ENCODE data around the gene IL1RAPL2. TPM values are rescaled to one million over a fixed set of nuclear protein-coding genes. Genes with fewer than 3 reads are reported as not detected.

IL1RAPL2 gene
- polyA plus RNA-seq, 2 donors, result not detected

- H3K36me3 ChIP-seq (ENCODE audit: control insufficient read depth in 2 of 2, insufficient read depth in 2 of 2, low read length in 1 of 2), result no peaks in the 10 kb centered on the region
- WGBS, 2 donors, result 14 to 46% methylated on average over 23 of the region's 23 CpGs
- peaks cover 3 to 20% of the 10 kb centered on the region in 2 donors for H3K27me3 ChIP-seq (ENCODE audit: control insufficient read depth in 1 of 2, insufficient read depth in 2 of 2, low read length in 2 of 2)
These were observed 2.4 kb downstream of the IL1RAPL2 start for GRCh38 chrX:104568304-104568915.

GRCh38 chrX:104618106-104618895, 52.3 kb downstream of the IL1RAPL2 start:
- no peak overlapping the region for H3K4me3 ChIP-seq (ENCODE audit: low read depth in 1 of 2, low read length in 2 of 2)
- peaks cover 0 to 1% of the 10 kb centered on the region in 2 donors for H3K27me3 ChIP-seq (ENCODE audit: control insufficient read depth in 1 of 2, insufficient read depth in 2 of 2, low read length in 2 of 2)
- H3K27ac ChIP-seq (ENCODE audit: low read depth in 2 of 2, low read length in 1 of 2), result no peak overlapping the region
- no peaks in the 10 kb centered on the region for H3K4me1 ChIP-seq (ENCODE audit: control insufficient read depth in 2 of 2, insufficient read depth in 2 of 2, low read length in 1 of 2)
- no peaks in the 10 kb centered on the region for H3K36me3 ChIP-seq (ENCODE audit: control insufficient read depth in 2 of 2, insufficient read depth in 2 of 2, low read length in 1 of 2)
- 59 to 66% methylated on average over 2 of the region's 2 CpGs for WGBS, 2 donors
- no peaks in the 10 kb centered on the region for H3K9me3 ChIP-seq (ENCODE audit: control insufficient read depth in 2 of 2, insufficient read depth in 1 of 2, low read depth in 1 of 2, low read length in 1 of 2)

More at GRCh38 chrX:104568304-104568915, 2.4 kb downstream of the IL1RAPL2 start:
- Histone ChIP-seq H3K27ac (ENCODE audit: low read depth in 2 of 2, low read length in 1 of 2) (no peak overlapping the region), H3K4me1 (ENCODE audit: control insufficient read depth in 2 of 2, insufficient read depth in 2 of 2, low read length in 1 of 2) (no peaks in the 10 kb centered on the region), H3K9me3 (ENCODE audit: control insufficient read depth in 2 of 2, insufficient read depth in 1 of 2, low read depth in 1 of 2, low read length in 1 of 2) (no peaks in the 10 kb centered on the region), H3K4me3 (ENCODE audit: low read depth in 1 of 2, low read length in 2 of 2) (no peak overlapping the region)

- Histone ChIP-seq H3K4me3 (ENCODE audit: low read depth in 1 of 2, low read length in 2 of 2) (no peak overlapping the region), H3K27ac (ENCODE audit: low read depth in 2 of 2, low read length in 1 of 2) (no peak overlapping the region), H3K9me3 (ENCODE audit: control insufficient read depth in 2 of 2, insufficient read depth in 1 of 2, low read depth in 1 of 2, low read length in 1 of 2) (no peaks in the 10 kb centered on the region), H3K36me3 (ENCODE audit: control insufficient read depth in 2 of 2, insufficient read depth in 2 of 2, low read length in 1 of 2) (no peaks in the 10 kb centered on the region), H3K27me3 (ENCODE audit: control insufficient read depth in 1 of 2, insufficient read depth in 2 of 2, low read length in 2 of 2) (peaks cover 0 to 4% of the 10 kb centered on the region in 2 donors), H3K4me1 (ENCODE audit: control insufficient read depth in 2 of 2, insufficient read depth in 2 of 2, low read length in 1 of 2) (no peaks in the 10 kb centered on the region)
- WGBS, 2 donors, result 66 to 85% methylated on average over 1 of the region's 1 CpG
These were observed 55.8 kb downstream of the IL1RAPL2 start for GRCh38 chrX:104621781-104622180.

- H3K27ac ChIP-seq (ENCODE audit: low read depth in 2 of 2, low read length in 1 of 2), result no peak overlapping the region
- H3K4me3 ChIP-seq (ENCODE audit: low read depth in 1 of 2, low read length in 2 of 2), result no peak overlapping the region
- no peaks in the 10 kb centered on the region for H3K36me3 ChIP-seq (ENCODE audit: control insufficient read depth in 2 of 2, insufficient read depth in 2 of 2, low read length in 1 of 2)
- peaks cover 0 to 4% of the 10 kb centered on the region in 2 donors for H3K9me3 ChIP-seq (ENCODE audit: control insufficient read depth in 2 of 2, insufficient read depth in 1 of 2, low read depth in 1 of 2, low read length in 1 of 2)
- no peaks in the 10 kb centered on the region for H3K27me3 ChIP-seq (ENCODE audit: control insufficient read depth in 1 of 2, insufficient read depth in 2 of 2, low read length in 2 of 2)
- 82 to 94% methylated on average over 4 of the region's 4 CpGs for WGBS, 2 donors
- no peaks in the 10 kb centered on the region for H3K4me1 ChIP-seq (ENCODE audit: control insufficient read depth in 2 of 2, insufficient read depth in 2 of 2, low read length in 1 of 2)
These were observed 75.2 kb downstream of the IL1RAPL2 start for GRCh38 chrX:104641176-104641575.

- Histone ChIP-seq H3K4me3 (ENCODE audit: low read depth in 1 of 2, low read length in 2 of 2) (no peak overlapping the region), H3K9me3 (ENCODE audit: control insufficient read depth in 2 of 2, insufficient read depth in 1 of 2, low read depth in 1 of 2, low read length in 1 of 2) (no peaks in the 10 kb centered on the region), H3K27me3 (ENCODE audit: control insufficient read depth in 1 of 2, insufficient read depth in 2 of 2, low read length in 2 of 2) (no peaks in the 10 kb centered on the region), H3K36me3 (ENCODE audit: control insufficient read depth in 2 of 2, insufficient read depth in 2 of 2, low read length in 1 of 2) (no peaks in the 10 kb centered on the region), H3K27ac (ENCODE audit: low read depth in 2 of 2, low read length in 1 of 2) (no peak overlapping the region), H3K4me1 (ENCODE audit: control insufficient read depth in 2 of 2, insufficient read depth in 2 of 2, low read length in 1 of 2) (no peaks in the 10 kb centered on the region)
- WGBS, 2 donors, result 81 to 95% methylated on average over 5 of the region's 5 CpGs
These were observed 81.1 kb downstream of the IL1RAPL2 start for GRCh38 chrX:104647084-104647483.

- no peaks in the 10 kb centered on the region for H3K9me3 ChIP-seq (ENCODE audit: control insufficient read depth in 2 of 2, insufficient read depth in 1 of 2, low read depth in 1 of 2, low read length in 1 of 2)
- H3K27me3 ChIP-seq (ENCODE audit: control insufficient read depth in 1 of 2, insufficient read depth in 2 of 2, low read length in 2 of 2), result no peaks in the 10 kb centered on the region
- H3K4me3 ChIP-seq (ENCODE audit: low read depth in 1 of 2, low read length in 2 of 2), result no peak overlapping the region
- H3K4me1 ChIP-seq (ENCODE audit: control insufficient read depth in 2 of 2, insufficient read depth in 2 of 2, low read length in 1 of 2), result no peaks in the 10 kb centered on the region
- WGBS, 2 donors, result 4 to 32% methylated on average over 3 of the region's 3 CpGs
- H3K27ac ChIP-seq (ENCODE audit: low read depth in 2 of 2, low read length in 1 of 2), result no peak overlapping the region
- H3K36me3 ChIP-seq (ENCODE audit: control insufficient read depth in 2 of 2, insufficient read depth in 2 of 2, low read length in 1 of 2), result no peaks in the 10 kb centered on the region
These were observed 93.2 kb downstream of the IL1RAPL2 start for GRCh38 chrX:104659005-104659744.

- no peaks in the 10 kb centered on the region for H3K4me1 ChIP-seq (ENCODE audit: control insufficient read depth in 2 of 2, insufficient read depth in 2 of 2, low read length in 1 of 2)
- no peak overlapping the region for H3K27ac ChIP-seq (ENCODE audit: low read depth in 2 of 2, low read length in 1 of 2)
- 30 to 52% methylated on average over 3 of the region's 3 CpGs for WGBS, 2 donors
- no peaks in the 10 kb centered on the region for H3K9me3 ChIP-seq (ENCODE audit: control insufficient read depth in 2 of 2, insufficient read depth in 1 of 2, low read depth in 1 of 2, low read length in 1 of 2)
- H3K36me3 ChIP-seq (ENCODE audit: control insufficient read depth in 2 of 2, insufficient read depth in 2 of 2, low read length in 1 of 2), result no peaks in the 10 kb centered on the region
- no peak overlapping the region for H3K4me3 ChIP-seq (ENCODE audit: low read depth in 1 of 2, low read length in 2 of 2)
- H3K27me3 ChIP-seq (ENCODE audit: control insufficient read depth in 1 of 2, insufficient read depth in 2 of 2, low read length in 2 of 2), result no peaks in the 10 kb centered on the region
These were observed 94.1 kb downstream of the IL1RAPL2 start for GRCh38 chrX:104660092-104660491.

- H3K27me3 ChIP-seq (ENCODE audit: control insufficient read depth in 1 of 2, insufficient read depth in 2 of 2, low read length in 2 of 2), result no peaks in the 10 kb centered on the region
- no peak overlapping the region for H3K4me3 ChIP-seq (ENCODE audit: low read depth in 1 of 2, low read length in 2 of 2)
- no peaks in the 10 kb centered on the region for H3K9me3 ChIP-seq (ENCODE audit: control insufficient read depth in 2 of 2, insufficient read depth in 1 of 2, low read depth in 1 of 2, low read length in 1 of 2)
- no peaks in the 10 kb centered on the region for H3K36me3 ChIP-seq (ENCODE audit: control insufficient read depth in 2 of 2, insufficient read depth in 2 of 2, low read length in 1 of 2)
- H3K4me1 ChIP-seq (ENCODE audit: control insufficient read depth in 2 of 2, insufficient read depth in 2 of 2, low read length in 1 of 2), result no peaks in the 10 kb centered on the region
- H3K27ac ChIP-seq (ENCODE audit: low read depth in 2 of 2, low read length in 1 of 2), result no peak overlapping the region
These were observed 96.7 kb downstream of the IL1RAPL2 start for GRCh38 chrX:104662694-104663093.

- Histone ChIP-seq H3K4me1 (ENCODE audit: control insufficient read depth in 2 of 2, insufficient read depth in 2 of 2, low read length in 1 of 2) (no peaks in the 10 kb centered on the region), H3K27ac (ENCODE audit: low read depth in 2 of 2, low read length in 1 of 2) (no peak overlapping the region), H3K36me3 (ENCODE audit: control insufficient read depth in 2 of 2, insufficient read depth in 2 of 2, low read length in 1 of 2) (no peaks in the 10 kb centered on the region), H3K4me3 (ENCODE audit: low read depth in 1 of 2, low read length in 2 of 2) (no peak overlapping the region), H3K9me3 (ENCODE audit: control insufficient read depth in 2 of 2, insufficient read depth in 1 of 2, low read depth in 1 of 2, low read length in 1 of 2) (no peaks in the 10 kb centered on the region), H3K27me3 (ENCODE audit: control insufficient read depth in 1 of 2, insufficient read depth in 2 of 2, low read length in 2 of 2) (no peaks in the 10 kb centered on the region)
- WGBS, 2 donors, result 87% methylated on average over 1 of the region's 1 CpG
These were observed 99.7 kb downstream of the IL1RAPL2 start for GRCh38 chrX:104665691-104666090.

All from esophagus (tissue), 2 donors.